HepG2 (cell line): ENCODE data around the gene AGBL1. TPM values are rescaled to one million over a fixed set of nuclear protein-coding genes. Genes with fewer than 3 reads are reported as not detected.

Source experiments
- ATAC-seq: fragments of 200-7000 bp; cut with Tn5 transposase; 3 replicates; pipeline ENCODE4 v1.9.1; 2020; ENCODE audit warnings: mild to moderate bottlenecking, moderate library complexity
- BruUV-seq: library from RNA; stranded (reverse); fragments of 400-500 nt; replicated peaks from 2 replicates; lab custom pipeline; 2021; lab: Mats Ljungman, UMichigan
- CTCF ChIA-PET: fragments of 300-600 bp; formaldehyde crosslinking; extraction: SDS; loops from one replicate; lab custom pipeline; 2021; ENCODE audit warnings: low total read pairs, inconsistent platforms, low intra/inter-chr PET ratio; lab: Yijun Ruan, JAX
- POLR2A ChIA-PET: fragments of 350-600 bp; sonication (Branson Sonifier 250); formaldehyde crosslinking; loops from one replicate; lab custom pipeline; 2020; ENCODE audit warnings: antibody characterized with exemption, inconsistent platforms; lab: Yijun Ruan, JAX
- DNase-seq: peaks from one replicate; pipeline ENCODE4 v3.0.0-alpha.2; 2015; ENCODE audit warnings: low spot score
- FAIRE-seq: peaks from 3 replicates; lab custom pipeline; 2011; peaks lifted over from hg19 to GRCh38; lab: Jason Lieb, UNC
- H2AFZ ChIP-seq: one replicate; pipeline ENCODE4 v1.6.1; 2011; ENCODE audit warnings: low read length, inconsistent platforms
- H3K27ac ChIP-seq: fragments of 300-600 bp; 3 replicates; pipeline ENCODE4 v1.8.0; 2011; ENCODE audit warnings: mixed run types, mild to moderate bottlenecking, mixed read lengths, low read length, inconsistent platforms; ENCODE audit not compliant: insufficient read depth; ENCODE audit errors: extremely low read length
- H3K27me3 ChIP-seq, 2 experiments: fragments of 200-600 bp in 1 of 2; 2 replicates in 1 of 2; 3 replicates in 1 of 2; pipeline versions ENCODE4 v1.6.0 to v1.8.0; 2011; ENCODE audit warnings: low read length in 2 of 2, mild to moderate bottlenecking in 2 of 2, moderate library complexity in 2 of 2, inconsistent platforms in 1 of 2; ENCODE audit not compliant: insufficient read depth in 2 of 2, control insufficient read depth in 1 of 2
- H3K36me3 ChIP-seq, 2 experiments: fragments of 200-600 bp in 1 of 2; replicated peaks in 1 of 2; 2 replicates in 1 of 2; 3 replicates in 1 of 2; pipeline versions ENCODE4 v1.5.1 to v1.8.0; 2011; ENCODE audit warnings: low read length in 2 of 2, inconsistent platforms in 1 of 2; ENCODE audit not compliant: insufficient read depth in 2 of 2, control insufficient read depth in 1 of 2
- H3K4me1 ChIP-seq: 2 replicates; pipeline ENCODE4 v1.5.1; 2012; ENCODE audit warnings: low read length, inconsistent platforms; ENCODE audit not compliant: insufficient read depth
- H3K4me2 ChIP-seq: 2 replicates; pipeline ENCODE4 v1.6.0; 2011; ENCODE audit warnings: low read depth, low read length, inconsistent platforms
- H3K4me3 ChIP-seq, 3 experiments: fragments of 200-600 bp in 1 of 3; sonication (generic), shearing (Covaris generic) in 1 of 3; replicated peaks in 1 of 3; 2 replicates each; pipeline ENCODE4 v1.5.1; 2011 to 2016; ENCODE audit warnings: low read length in 3 of 3, inconsistent platforms in 2 of 3, low read depth in 2 of 3, mild to moderate bottlenecking in 2 of 3, control low read depth in 1 of 3, mixed read lengths in 1 of 3; ENCODE audit not compliant: insufficient read depth in 1 of 3
- H3K79me2 ChIP-seq: one replicate; pipeline ENCODE4 v1.6.1; 2011; ENCODE audit warnings: low read length, inconsistent platforms; ENCODE audit not compliant: insufficient read depth
- H3K9ac ChIP-seq: 2 replicates; pipeline ENCODE4 v1.6.0; 2011; ENCODE audit warnings: mild to moderate bottlenecking, low read depth, low read length, inconsistent platforms; ENCODE audit not compliant: insufficient read depth
- H3K9me3 ChIP-seq: 2 replicates; pipeline ENCODE4 v1.5.1; 2012; ENCODE audit warnings: mild to moderate bottlenecking, low read length
- H4K20me1 ChIP-seq: 2 replicates; pipeline ENCODE4 v1.6.0; 2011; ENCODE audit warnings: inconsistent platforms, mild to moderate bottlenecking, low read length, moderate library complexity; ENCODE audit not compliant: insufficient read depth
- IRF1 ChIP-seq: sonication (generic); formaldehyde crosslinking; IDR thresholded peaks from 2 replicates; pipeline ENCODE4 v1.4.0; 2020; ENCODE audit warnings: low read depth, mild to moderate bottlenecking, missing genetic modification reagents
- PATZ1 ChIP-seq: sonication (generic); formaldehyde crosslinking; IDR thresholded peaks from 2 replicates; pipeline ENCODE4 v1.4.0; 2020; ENCODE audit warnings: missing genetic modification reagents
- REST ChIP-seq, 2 experiments: IDR thresholded peaks; 2 replicates each; pipeline ENCODE4 v1.6.1; 2011 to 2012; ENCODE audit warnings: low read length in 2 of 2, borderline replicate concordance in 1 of 2, low read depth in 1 of 2, mild to moderate bottlenecking in 1 of 2, moderate library complexity in 1 of 2
- THAP11 ChIP-seq: IDR thresholded peaks from 2 replicates; pipeline ENCODE4 v1.6.1; 2016; ENCODE audit warnings: missing biosample characterization, missing genetic modification reagents
- TRIM22 ChIP-seq: fragments of 450-650 bp; IDR thresholded peaks from 2 replicates; pipeline ENCODE4 v1.6.1; 2017
- XRCC5 ChIP-seq: fragments of 200-400 bp; formaldehyde crosslinking; optimal IDR thresholded peaks from 2 replicates; pipeline ENCODE3; 2017; ENCODE audit warnings: mild to moderate bottlenecking, low read length
- ZMAT3 ChIP-seq: sonication (generic); formaldehyde crosslinking; conservative IDR thresholded peaks from 2 replicates; pipeline ENCODE4 v1.7.0; 2021; ENCODE audit warnings: missing genetic modification reagents
- ZMYM2 ChIP-seq: sonication (generic); formaldehyde crosslinking; IDR thresholded peaks from 2 replicates; pipeline ENCODE4 v1.8.0; 2022; ENCODE audit warnings: mild to moderate bottlenecking, missing genetic modification reagents
- ZNF451 ChIP-seq: sonication (generic); formaldehyde crosslinking; IDR thresholded peaks from 2 replicates; pipeline ENCODE4 v1.5.0; 2020; ENCODE audit warnings: mild to moderate bottlenecking, missing genetic modification reagents
- ZNF614 ChIP-seq: IDR thresholded peaks from 2 replicates; pipeline ENCODE4 v1.6.1; 2018; ENCODE audit warnings: missing biosample characterization, missing genetic modification reagents, inconsistent platforms, borderline replicate concordance
- WGBS: methylation state at CpG from one replicate; pipeline ENCODE4 v1.1.6; 2017; ENCODE audit warnings: low lambda C conversion rate; 5-methylcytosine and 5-hydroxymethylcytosine counted together
- in situ Hi-C: cut with HindIII; loops from 2 replicates; pipeline ENCODE4 v1.10.0; 2017; ENCODE audit warnings: low pct_unique_long_range_greater_than_20kb; ENCODE audit not compliant: extremely low pct_ligation_motif_present
- intact Hi-C: fragments of 100-400 bp; cut with micrococcal nuclease; formaldehyde crosslinking; loops from one replicate; pipeline ENCODE4 v1.10.0; 2022; ENCODE audit not compliant: unreplicated experiment
- polyA plus RNA-seq, 8 experiments: library from polyadenylated mRNA; depleted of rRNA in 3 of 8; stranded (reverse) in 7 of 8; unstranded in 1 of 8; fragments of >200 nt; fragmentation: Illumina TruSeq in 4 of 8; extraction: Trizol in 4 of 8; gene quantifications; 2 replicates each; pipeline versions ENCODE4 v1.2.1 to v1.2.3, GENCODE V29; 2011 to 2016; ENCODE audit warnings: low read depth in 4 of 8, missing spikeins in 1 of 8, mixed read lengths in 1 of 8; ENCODE audit not compliant: insufficient read depth in 1 of 8
- total RNA-seq, 5 experiments: library from RNA; depleted of rRNA; stranded (reverse); fragments of >200 nt; fragmentation: Illumina TruSeq; extraction: Trizol; gene quantifications; 2 replicates each; pipeline ENCODE4 v1.2.3, GENCODE V29; 2016; ENCODE audit warnings: low read depth in 1 of 5

AGBL1 gene
- total and polyA plus RNA-seq, 2 of the 13 experiments (the other 11 are each of a cell fraction or from before 2014, with no cell fraction given) = 0.01 TPM; not detected in 1

- no peak for TF ChIP-seq PATZ1
- TF ChIP-seq THAP11 (CRISPR knock-in tag) = no peak
- TF ChIP-seq ZNF614 (CRISPR knock-in tag) = no peak
- no peak for TF ChIP-seq IRF1
- TF ChIP-seq ZMAT3 = no peak
- no peak for TF ChIP-seq XRCC5
Measured at GRCh38 chr15:86872782-86873181, 793.1 kb downstream of the AGBL1 start (continued).

- H3K27me3 ChIP-seq = no peaks in the 10 kb centered on the region
- H3K4me1 ChIP-seq = no peaks in the 10 kb centered on the region
- H3K9ac ChIP-seq = no peak overlapping the region
- no TSS peak for BruUV-seq
- FAIRE-seq (no peak), ATAC-seq (no peak), DNase-seq (no peak)
- H3K9me3 ChIP-seq = peaks cover 66% of the 10 kb centered on the region
- intact Hi-C loops = no loop called here
- 17% methylated on average over 3 of the region's 3 CpGs for WGBS
- no peaks in the 10 kb centered on the region for H3K79me2 ChIP-seq
- no peak overlapping the region for H3K27ac ChIP-seq
- no peak overlapping the region for H3K4me3 ChIP-seq
- no peaks in the 10 kb centered on the region for H3K36me3 ChIP-seq
- ChIA-PET CTCF (no interaction called here), POLR2A (no interaction called here)
- in situ Hi-C loops = no loop called here
- H2AFZ ChIP-seq = no peak overlapping the region
- H3K4me2 ChIP-seq = no peak overlapping the region
- H4K20me1 ChIP-seq = no peaks in the 10 kb centered on the region
- no peak for TF ChIP-seq TRIM22
- no peak for TF ChIP-seq REST (IDR thresholded peaks at IDR 0.05; ENCODE audit: borderline replicate concordance in 1 of 2, low read depth in 1 of 2, low read length in 2 of 2)
- no peak for TF ChIP-seq ZNF451 (CRISPR knock-in tag)
- no peak for TF ChIP-seq ZMYM2
Measured at GRCh38 chr15:86875067-86875466, 795.4 kb downstream of the AGBL1 start.
